IMR-90 (cell line): ENCODE measurements around the gene HSPB9.

Experiments used
- BHLHE40 ChIP-seq: fragments of 150-350 bp; IDR thresholded peaks from 2 replicates; pipeline ENCODE4 v1.6.1; 2016; ENCODE audit warnings: mild to moderate bottlenecking, low read depth, low read length
- MAFK ChIP-seq: IDR thresholded peaks from 2 replicates; pipeline ENCODE4 v1.6.1; 2012; ENCODE audit warnings: low read depth, low read length, improper control_type of control experiment
- RAD21 ChIP-seq: IDR thresholded peaks from 2 replicates; pipeline ENCODE4 v1.6.1; 2012; ENCODE audit warnings: low read length, improper control_type of control experiment
- RCOR1 ChIP-seq: IDR thresholded peaks from 2 replicates; pipeline ENCODE4 v1.6.1; 2012; ENCODE audit warnings: mild to moderate bottlenecking, low read length, improper control_type of control experiment; ENCODE audit not compliant: insufficient replicate concordance
- RFX5 ChIP-seq: IDR thresholded peaks from 2 replicates; pipeline ENCODE4 v1.8.0; 2012; ENCODE audit warnings: low read depth, mild to moderate bottlenecking, low read length, moderate library complexity
- USF2 ChIP-seq: fragments of 150-350 bp; IDR thresholded peaks from 2 replicates; pipeline ENCODE4 v1.6.1; 2017; ENCODE audit warnings: mild to moderate bottlenecking, antibody characterized with exemption, low read length, low read depth
- TF ChIP-seq, protein P1 (sequence below): conservative IDR thresholded peaks from 2 replicates; pipeline ENCODE4 v1.5.1; 2012; ENCODE audit warnings: mild to moderate bottlenecking, low read depth, low read length, improper control_type of control experiment

DNA sequence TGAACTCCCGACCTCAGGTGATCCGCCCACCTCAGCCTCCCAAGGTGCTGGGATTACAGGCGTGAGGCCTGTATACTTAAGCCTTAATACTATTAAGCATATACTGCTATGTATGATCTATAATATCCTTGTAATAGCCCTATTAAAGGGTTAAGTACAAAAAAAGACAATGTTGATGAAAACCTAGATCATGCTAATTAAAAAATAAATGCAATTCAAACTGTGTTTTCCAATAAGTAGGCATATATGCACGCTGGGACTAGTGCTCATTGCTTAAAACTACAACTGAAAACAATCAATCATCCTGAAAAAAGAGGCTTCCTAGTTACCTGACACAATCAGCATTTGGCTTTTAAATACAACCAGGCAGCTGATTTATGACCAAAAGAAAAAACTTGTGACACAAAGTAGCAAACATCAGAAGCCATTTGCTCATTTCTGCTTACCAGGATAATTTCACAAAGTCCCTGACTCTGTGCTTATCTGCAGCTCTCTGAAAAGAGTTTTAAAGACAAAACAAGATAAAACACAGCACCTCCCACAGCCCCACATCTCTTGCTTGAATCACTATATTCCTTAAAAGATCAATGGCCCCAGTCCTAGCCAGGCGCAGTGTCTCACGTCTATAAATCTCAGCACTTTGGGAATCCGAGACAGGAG lies 35.4 kb upstream of the HSPB9 start:
- TF ChIP-seq RCOR1 (no peak), MAFK (no peak), RAD21 (no peak), USF2 (no peak), RFX5 (no peak), BHLHE40 (no peak)
- TF ChIP-seq, protein P1, sequence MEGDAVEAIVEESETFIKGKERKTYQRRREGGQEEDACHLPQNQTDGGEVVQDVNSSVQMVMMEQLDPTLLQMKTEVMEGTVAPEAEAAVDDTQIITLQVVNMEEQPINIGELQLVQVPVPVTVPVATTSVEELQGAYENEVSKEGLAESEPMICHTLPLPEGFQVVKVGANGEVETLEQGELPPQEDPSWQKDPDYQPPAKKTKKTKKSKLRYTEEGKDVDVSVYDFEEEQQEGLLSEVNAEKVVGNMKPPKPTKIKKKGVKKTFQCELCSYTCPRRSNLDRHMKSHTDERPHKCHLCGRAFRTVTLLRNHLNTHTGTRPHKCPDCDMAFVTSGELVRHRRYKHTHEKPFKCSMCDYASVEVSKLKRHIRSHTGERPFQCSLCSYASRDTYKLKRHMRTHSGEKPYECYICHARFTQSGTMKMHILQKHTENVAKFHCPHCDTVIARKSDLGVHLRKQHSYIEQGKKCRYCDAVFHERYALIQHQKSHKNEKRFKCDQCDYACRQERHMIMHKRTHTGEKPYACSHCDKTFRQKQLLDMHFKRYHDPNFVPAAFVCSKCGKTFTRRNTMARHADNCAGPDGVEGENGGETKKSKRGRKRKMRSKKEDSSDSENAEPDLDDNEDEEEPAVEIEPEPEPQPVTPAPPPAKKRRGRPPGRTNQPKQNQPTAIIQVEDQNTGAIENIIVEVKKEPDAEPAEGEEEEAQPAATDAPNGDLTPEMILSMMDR = no peak
